ENCODE data around the gene SLC28A3. TPM values are rescaled to one million over a fixed set of nuclear protein-coding genes. Genes with fewer than 3 reads are reported as not detected.

Gene SLC28A3
- total RNA-seq, 1 experiment from 2014 or later: 0.13 TPM

DNA sequence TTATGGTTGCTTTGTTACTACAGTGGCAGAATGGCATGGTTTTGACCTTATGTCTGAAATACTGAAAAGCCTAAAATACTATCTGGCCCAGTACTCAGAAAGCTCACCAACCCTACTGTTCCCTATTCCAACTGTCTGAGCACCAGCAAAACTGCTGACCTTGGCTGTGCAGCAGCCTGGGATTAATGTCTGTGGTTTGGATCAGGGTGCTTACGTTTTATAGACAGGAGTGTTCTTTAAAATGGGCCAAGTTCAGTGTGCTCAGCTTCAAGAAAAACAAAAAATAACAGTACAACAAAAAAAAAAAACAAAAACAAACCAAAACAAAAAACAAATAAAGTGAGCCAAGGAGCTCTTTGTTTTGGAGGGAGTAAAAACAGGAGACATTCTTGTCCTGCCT, 36.4 kb downstream of the SLC28A3 start:
- CTCF ChIA-PET: no interaction called here
- POLR2A ChIA-PET (ENCODE audit: unreplicated experiment): no interaction called here
- Histone ChIP-seq H4K20me1 (ENCODE audit: insufficient read depth) (no peaks in the 10 kb centered on the region), H3F3A (ENCODE audit: insufficient read depth, low read depth) (no peaks in the 10 kb centered on the region), H3K79me2 (ENCODE audit: low read depth) (no peaks in the 10 kb centered on the region), H3K4me3 (no peak overlapping the region), H3K36me3 (ENCODE audit: low read depth) (no peaks in the 10 kb centered on the region), H3K27ac (no peak overlapping the region), H3K9me2 (ENCODE audit: insufficient read depth) (no peaks in the 10 kb centered on the region), H3K4me2 (no peak overlapping the region), H3K9me3 (ENCODE audit: insufficient read depth, low read depth) (no peaks in the 10 kb centered on the region), H3K4me1 (replicated peaks; ENCODE audit: insufficient read depth) (no peaks in the 10 kb centered on the region), H2AFZ (no peak overlapping the region), H3K27me3 (ENCODE audit: insufficient read depth, low read depth) (no peaks in the 10 kb centered on the region)
- no peak for DNase-seq
- BruUV-seq (replicated peaks): no TSS peak
- TF ChIP-seq EZH2 (IDR thresholded peaks at IDR 0.05; ENCODE audit: low read depth): no peak
- TF ChIP-seq, protein P1, sequence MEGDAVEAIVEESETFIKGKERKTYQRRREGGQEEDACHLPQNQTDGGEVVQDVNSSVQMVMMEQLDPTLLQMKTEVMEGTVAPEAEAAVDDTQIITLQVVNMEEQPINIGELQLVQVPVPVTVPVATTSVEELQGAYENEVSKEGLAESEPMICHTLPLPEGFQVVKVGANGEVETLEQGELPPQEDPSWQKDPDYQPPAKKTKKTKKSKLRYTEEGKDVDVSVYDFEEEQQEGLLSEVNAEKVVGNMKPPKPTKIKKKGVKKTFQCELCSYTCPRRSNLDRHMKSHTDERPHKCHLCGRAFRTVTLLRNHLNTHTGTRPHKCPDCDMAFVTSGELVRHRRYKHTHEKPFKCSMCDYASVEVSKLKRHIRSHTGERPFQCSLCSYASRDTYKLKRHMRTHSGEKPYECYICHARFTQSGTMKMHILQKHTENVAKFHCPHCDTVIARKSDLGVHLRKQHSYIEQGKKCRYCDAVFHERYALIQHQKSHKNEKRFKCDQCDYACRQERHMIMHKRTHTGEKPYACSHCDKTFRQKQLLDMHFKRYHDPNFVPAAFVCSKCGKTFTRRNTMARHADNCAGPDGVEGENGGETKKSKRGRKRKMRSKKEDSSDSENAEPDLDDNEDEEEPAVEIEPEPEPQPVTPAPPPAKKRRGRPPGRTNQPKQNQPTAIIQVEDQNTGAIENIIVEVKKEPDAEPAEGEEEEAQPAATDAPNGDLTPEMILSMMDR (conservative IDR thresholded peaks at IDR 0.05): no peak
- intact Hi-C loops (cut with micrococcal nuclease; ENCODE audit: unreplicated experiment): no loop called here

DNA sequence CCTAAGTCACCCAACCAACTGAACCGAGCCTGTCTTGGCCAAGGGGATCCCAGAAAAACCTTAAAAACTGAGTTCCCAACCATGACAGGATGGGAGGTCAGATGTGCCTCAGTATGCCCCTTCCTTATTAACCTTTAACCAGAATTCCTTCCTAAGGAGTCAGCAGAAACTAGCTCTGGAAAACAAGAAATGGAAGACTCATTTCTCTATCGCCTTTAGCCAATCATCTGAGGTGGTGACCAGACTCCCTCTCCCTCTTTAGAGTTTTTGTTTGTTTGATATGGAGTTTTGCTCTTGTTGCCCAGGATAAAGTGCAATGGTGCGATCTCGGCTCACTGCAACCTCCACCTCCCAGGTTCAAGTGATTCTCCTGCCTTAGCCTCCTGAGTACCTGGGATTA, 37.5 kb downstream of the SLC28A3 start:
- POLR2A ChIA-PET (ENCODE audit: unreplicated experiment): no interaction called here
- no peaks in the 10 kb centered on the region for H3K4me1 ChIP-seq (replicated peaks; ENCODE audit: insufficient read depth)

DNA sequence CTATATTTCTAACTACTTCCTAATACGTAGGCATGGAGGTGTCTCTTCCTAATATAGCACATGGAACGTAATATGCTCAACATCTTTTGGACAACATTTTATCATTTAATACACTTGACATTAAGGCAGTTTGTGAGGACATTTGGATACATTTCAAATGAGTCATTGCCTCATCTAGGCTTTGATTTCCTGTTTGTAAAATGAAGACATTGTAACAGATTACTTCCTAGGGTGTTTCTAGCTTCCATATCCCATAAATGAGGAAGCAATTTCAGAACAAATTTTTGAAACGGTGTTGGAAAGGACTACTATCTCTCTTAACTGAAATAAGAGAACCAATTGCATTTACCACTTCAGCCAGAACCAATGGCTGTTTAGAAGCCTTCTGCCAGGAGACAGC, 38.7 kb downstream of the SLC28A3 start:
- no peaks in the 10 kb centered on the region for H3K27me3 ChIP-seq (ENCODE audit: insufficient read depth, low read depth)
- no peak for DNase-seq
- no peaks in the 10 kb centered on the region for H3K79me2 ChIP-seq (ENCODE audit: low read depth)
- no peaks in the 10 kb centered on the region for H3K9me3 ChIP-seq (ENCODE audit: insufficient read depth, low read depth)
- POLR2A ChIA-PET (ENCODE audit: unreplicated experiment): interaction anchor here (0.6 kb wide), 1 partner anchor 1754 kb away, joined by 16 read pairs; no protein-coding TSS in a partner anchor
- no peaks in the 10 kb centered on the region for H3K4me1 ChIP-seq (replicated peaks; ENCODE audit: insufficient read depth)
- H3K36me3 ChIP-seq (ENCODE audit: low read depth): no peaks in the 10 kb centered on the region
- CTCF ChIA-PET: no interaction called here
- no peak overlapping the region for H3K4me2 ChIP-seq
- H2AFZ ChIP-seq: no peak overlapping the region
- intact Hi-C loops (cut with micrococcal nuclease; ENCODE audit: unreplicated experiment): no loop called here
- no peaks in the 10 kb centered on the region for H3F3A ChIP-seq (ENCODE audit: insufficient read depth, low read depth)
- no peaks in the 10 kb centered on the region for H3K9me2 ChIP-seq (ENCODE audit: insufficient read depth)
- H4K20me1 ChIP-seq (ENCODE audit: insufficient read depth): no peaks in the 10 kb centered on the region
- H3K27ac ChIP-seq: no peak overlapping the region
- TF ChIP-seq, protein P1 (conservative IDR thresholded peaks at IDR 0.05): no peak
- TF ChIP-seq EZH2 (IDR thresholded peaks at IDR 0.05; ENCODE audit: low read depth): no peak
- no TSS peak for BruUV-seq (replicated peaks)
- no peak overlapping the region for H3K4me3 ChIP-seq

More for the DNA sequence above, 37.5 kb downstream of the SLC28A3 start:
- Histone ChIP-seq H3K27me3 (ENCODE audit: insufficient read depth, low read depth) (no peaks in the 10 kb centered on the region), H2AFZ (no peak overlapping the region), H4K20me1 (ENCODE audit: insufficient read depth) (no peaks in the 10 kb centered on the region), H3K4me2 (no peak overlapping the region), H3K79me2 (ENCODE audit: low read depth) (no peaks in the 10 kb centered on the region), H3K4me3 (no peak overlapping the region), H3K9me2 (ENCODE audit: insufficient read depth) (no peaks in the 10 kb centered on the region), H3K9me3 (ENCODE audit: insufficient read depth, low read depth) (no peaks in the 10 kb centered on the region), H3F3A (ENCODE audit: insufficient read depth, low read depth) (no peaks in the 10 kb centered on the region), H3K27ac (no peak overlapping the region), H3K36me3 (ENCODE audit: low read depth) (no peaks in the 10 kb centered on the region)
- TF ChIP-seq EZH2 (IDR thresholded peaks at IDR 0.05; ENCODE audit: low read depth): no peak
- TF ChIP-seq, protein P1 (conservative IDR thresholded peaks at IDR 0.05): no peak
- DNase-seq: no peak
- intact Hi-C loops (cut with micrococcal nuclease; ENCODE audit: unreplicated experiment): no loop called here
- CTCF ChIA-PET: interaction anchor here (0.6 kb wide), 1 partner anchor 366 kb away, joined by 11 read pairs; no protein-coding TSS in a partner anchor
- no TSS peak for BruUV-seq (replicated peaks)
